ENCODE results near the gene AGAP3. TPM values are rescaled to one million over a fixed set of nuclear protein-coding genes. Genes with fewer than 3 reads are reported as not detected.

The AGAP3 gene
- total and polyA plus RNA-seq, 2 donors (not counting 1 experiment from before 2014, with no cell fraction given) = 21.1 to 22.3 TPM

- Mint-ChIP-seq H3K27ac (no peak overlapping the region), H3K4me1 (peaks cover 30% of the 10 kb centered on the region), H3K4me3 (no peak overlapping the region), H3K9me3 (ENCODE audit: insufficient read depth) (no peaks in the 10 kb centered on the region), H3K27me3 (no peaks in the 10 kb centered on the region)
- WGBS (ENCODE audit: insufficient coverage) = 95% methylated on average over 25 of the region's 43 CpGs
- Histone ChIP-seq H3K27ac (ENCODE audit: low read length in 2 of 2) (no peak overlapping the region), H3K79me2 (ENCODE audit: control insufficient read depth, insufficient read depth, low read length) (peaks cover 32% of the 10 kb centered on the region), H3K9ac (ENCODE audit: low read length) (no peak overlapping the region), H3K27me3 (replicated peaks in 1 of 4; ENCODE audit: control extremely low read depth in 1 of 4, control insufficient read depth in 3 of 4, insufficient read depth in 4 of 4, low read length in 3 of 4) (no peaks in the 10 kb centered on the region), H2AFZ (ENCODE audit: insufficient read depth, low read depth, low read length, poor library complexity, severe bottlenecking) (no peak overlapping the region), H3K36me3 (replicated peaks in 1 of 2; ENCODE audit: control extremely low read depth in 1 of 2, control insufficient read depth in 1 of 2, extremely low read depth in 1 of 2, insufficient read depth in 2 of 2, low read length in 1 of 2) (peaks cover 0 to 22% of the 10 kb centered on the region in 2 experiments), H3K4me1 (ENCODE audit: control insufficient read depth in 2 of 2, insufficient read depth in 2 of 2, low read length in 2 of 2) (peaks cover 16 to 30% of the 10 kb centered on the region in 2 donors), H4K20me1 (ENCODE audit: control insufficient read depth, insufficient read depth, low read length, poor library complexity, severe bottlenecking) (peaks cover 32% of the 10 kb centered on the region), H3K4me3 (ENCODE audit: control extremely low read depth in 1 of 5, extremely low read depth in 1 of 5, insufficient read depth in 1 of 5, low read depth in 2 of 5, low read length in 4 of 5) (no peak overlapping the region), H3K4me2 (replicated peaks; ENCODE audit: low read depth, low read length, poor library complexity, severe bottlenecking) (no peak overlapping the region), H3K9me3 (ENCODE audit: control extremely low read depth in 1 of 3, control insufficient read depth in 2 of 3, insufficient read depth in 1 of 3, low read length in 2 of 3) (no peaks in the 10 kb centered on the region)
- intact Hi-C loops (cut with micrococcal nuclease) = no loop called here
- ChIA-PET CTCF (no interaction called here), POLR2A (no interaction called here)
- no peak for ATAC-seq (ENCODE audit: low read depth)
- TF ChIP-seq CTCF (IDR thresholded peaks at IDR 0.05) (no peak), EZH2 (IDR thresholded peaks at IDR 0.05; ENCODE audit: borderline replicate concordance, insufficient read depth, low read depth, low read length, poor library complexity, severe bottlenecking) (no peak)
- no peak for DNase-seq
These were observed 23.7 kb upstream of the AGAP3 start for GRCh38 chr7:151062399-151063211.

GRCh38 chr7:151063212-151063561 lies 23.1 kb upstream of the AGAP3 start:
- Histone ChIP-seq H3K4me2 (replicated peaks; ENCODE audit: low read depth, low read length, poor library complexity, severe bottlenecking) (no peak overlapping the region), H3K27me3 (replicated peaks in 1 of 4; ENCODE audit: control extremely low read depth in 1 of 4, control insufficient read depth in 3 of 4, insufficient read depth in 4 of 4, low read length in 3 of 4) (no peaks in the 10 kb centered on the region), H3K4me1 (ENCODE audit: control insufficient read depth in 2 of 2, insufficient read depth in 2 of 2, low read length in 2 of 2) (peaks cover 16 to 28% of the 10 kb centered on the region in 2 donors), H3K27ac (ENCODE audit: low read length in 2 of 2) (no peak overlapping the region), H3K9me3 (ENCODE audit: control extremely low read depth in 1 of 3, control insufficient read depth in 2 of 3, insufficient read depth in 1 of 3, low read length in 2 of 3) (no peaks in the 10 kb centered on the region), H3K9ac (ENCODE audit: low read length) (no peak overlapping the region), H3K4me3 (ENCODE audit: control extremely low read depth in 1 of 5, extremely low read depth in 1 of 5, insufficient read depth in 1 of 5, low read depth in 2 of 5, low read length in 4 of 5) (no peak overlapping the region), H3K79me2 (ENCODE audit: control insufficient read depth, insufficient read depth, low read length) (peaks cover 32% of the 10 kb centered on the region), H3K36me3 (replicated peaks in 1 of 2; ENCODE audit: control extremely low read depth in 1 of 2, control insufficient read depth in 1 of 2, extremely low read depth in 1 of 2, insufficient read depth in 2 of 2, low read length in 1 of 2) (peaks cover 0 to 27% of the 10 kb centered on the region in 2 experiments), H4K20me1 (ENCODE audit: control insufficient read depth, insufficient read depth, low read length, poor library complexity, severe bottlenecking) (peaks cover 32% of the 10 kb centered on the region), H2AFZ (ENCODE audit: insufficient read depth, low read depth, low read length, poor library complexity, severe bottlenecking) (no peak overlapping the region)
- no peaks in the 10 kb centered on the region for H3K9me3 Mint-ChIP-seq (ENCODE audit: insufficient read depth)
- intact Hi-C loops (cut with micrococcal nuclease) = no loop called here
- 98% methylated on average over 7 of the region's 11 CpGs for WGBS (ENCODE audit: insufficient coverage)
- no peak overlapping the region for H3K4me3 Mint-ChIP-seq
- no peaks in the 10 kb centered on the region for H3K27me3 Mint-ChIP-seq
- ATAC-seq (ENCODE audit: low read depth) (no peak), DNase-seq (no peak)
- no peak for TF ChIP-seq CTCF (IDR thresholded peaks at IDR 0.05)
- TF ChIP-seq EZH2 (IDR thresholded peaks at IDR 0.05; ENCODE audit: borderline replicate concordance, insufficient read depth, low read depth, low read length, poor library complexity, severe bottlenecking) = no peak
- POLR2A ChIA-PET = no interaction called here
- peaks cover 27% of the 10 kb centered on the region for H3K4me1 Mint-ChIP-seq
- no peak overlapping the region for H3K27ac Mint-ChIP-seq
- CTCF ChIA-PET = no interaction called here
